Endothelial cell of umbilical vein (primary cell): ENCODE results near the gene LRG1. TPM values are rescaled to one million over a fixed set of nuclear protein-coding genes. Genes with fewer than 3 reads are reported as not detected.

Experiments
- BruUV-seq: library from RNA; stranded (reverse); fragments of 400-500 nt; replicated peaks from 2 replicates; lab custom pipeline; 2021; lab: Mats Ljungman, UMichigan
- CTCF ChIA-PET: fragments of 300-600, 350-600 bp; sonication (Branson Sonifier 250); formaldehyde crosslinking; loops from one replicate; lab custom pipeline; 2021; ENCODE audit warnings: antibody characterized with exemption, inconsistent platforms; lab: Charles Lee
- POLR2A ChIA-PET: fragments of 300-600, 350-600 bp; sonication (Branson Sonifier 250); formaldehyde crosslinking; loops from one replicate; lab custom pipeline; 2021; ENCODE audit warnings: antibody characterized with exemption, inconsistent platforms; lab: Charles Lee
- DNase-seq: peaks from one replicate; pipeline ENCODE4 v3.0.0-alpha.2; 2011; ENCODE audit warnings: low read depth, low spot score
- FAIRE-seq: peaks from 2 replicates; lab custom pipeline; 2011; peaks lifted over from hg19 to GRCh38; lab: Jason Lieb, UNC
- H2AFZ ChIP-seq: 2 replicates; pipeline ENCODE4 v1.6.0; 2012; ENCODE audit warnings: low read depth, low read length, control low read depth, inconsistent platforms
- H3K27ac ChIP-seq: 2 replicates; pipeline ENCODE4 v1.5.1; 2011; ENCODE audit warnings: low read depth, mild to moderate bottlenecking, control low read depth, low read length, moderate library complexity; ENCODE audit not compliant: insufficient read depth
- H3K27me3 ChIP-seq, 2 experiments: 2 replicates each; pipeline versions ENCODE4 v1.6.0 to v1.6.1; 2011; ENCODE audit warnings: low read length in 2 of 2, mixed read lengths in 1 of 2; ENCODE audit not compliant: control insufficient read depth in 2 of 2, insufficient read depth in 2 of 2
- H3K36me3 ChIP-seq, 2 experiments: 2 replicates in 1 of 2; 3 replicates in 1 of 2; pipeline ENCODE4 v1.5.1; 2011; ENCODE audit warnings: low read length in 2 of 2, mild to moderate bottlenecking in 1 of 2, moderate library complexity in 1 of 2; ENCODE audit not compliant: control insufficient read depth in 2 of 2, insufficient read depth in 2 of 2; ENCODE audit errors: extremely low read depth in 1 of 2
- H3K4me1 ChIP-seq: 3 replicates; pipeline ENCODE4 v1.5.1; 2011; ENCODE audit warnings: mild to moderate bottlenecking, low read length; ENCODE audit not compliant: control insufficient read depth, insufficient read depth; ENCODE audit errors: extremely low read depth
- H3K4me2 ChIP-seq: 2 replicates; pipeline ENCODE4 v1.6.1; 2011; ENCODE audit warnings: low read length, control low read depth, mixed read lengths; ENCODE audit not compliant: insufficient read depth
- H3K4me3 ChIP-seq, 3 experiments: fragments of 200-600 bp in 1 of 3; sonication (generic), shearing (Covaris generic) in 1 of 3; replicated peaks in 1 of 3; 2 replicates each; pipeline ENCODE4 v1.5.1; 2011 to 2016; ENCODE audit warnings: control low read depth in 3 of 3, low read length in 3 of 3, mild to moderate bottlenecking in 2 of 3, inconsistent platforms in 1 of 3, low read depth in 1 of 3, moderate library complexity in 1 of 3; ENCODE audit not compliant: insufficient read depth in 1 of 3
- H3K79me2 ChIP-seq: 2 replicates; pipeline ENCODE4 v1.6.0; 2012; ENCODE audit warnings: low read length, inconsistent platforms; ENCODE audit not compliant: control insufficient read depth, insufficient read depth
- H3K9ac ChIP-seq: replicated peaks from 2 replicates; pipeline ENCODE3; 2011; ENCODE audit warnings: low read length, control low read depth; ENCODE audit not compliant: insufficient read depth; ENCODE audit errors: extremely low read depth
- H3K9me1 ChIP-seq: replicated peaks from 3 replicates; pipeline ENCODE4 v1.6.0; 2011; ENCODE audit warnings: mild to moderate bottlenecking, low read length; ENCODE audit not compliant: control insufficient read depth, insufficient read depth; ENCODE audit errors: extremely low read depth
- H3K9me3 ChIP-seq: replicated peaks from 2 replicates; pipeline ENCODE4 v1.5.1; 2012; ENCODE audit warnings: low read length, inconsistent platforms; ENCODE audit not compliant: control insufficient read depth, insufficient read depth
- H4K20me1 ChIP-seq: replicated peaks from 2 replicates; pipeline ENCODE3; 2011; ENCODE audit warnings: mild to moderate bottlenecking, low read length; ENCODE audit not compliant: control insufficient read depth, insufficient read depth; ENCODE audit errors: extremely low read depth
- CTCF ChIP-seq, 2 donors: IDR thresholded peaks; 1 replicate in 1 of 2; 2 replicates in 1 of 2; pipeline ENCODE4 v1.5.1; 2011; ENCODE audit warnings: low read length in 2 of 2, mild to moderate bottlenecking in 2 of 2, moderate library complexity in 2 of 2, control low read depth in 1 of 2, inconsistent platforms in 1 of 2, low read depth in 1 of 2; ENCODE audit not compliant: insufficient read depth in 1 of 2; ENCODE audit errors: extremely low read depth in 1 of 2
- POLR2AphosphoS5 ChIP-seq: IDR thresholded peaks from 2 replicates; pipeline ENCODE4 v1.6.1; 2012; ENCODE audit warnings: low read depth, mild to moderate bottlenecking, control low read depth, low read length, moderate library complexity; ENCODE audit not compliant: insufficient read depth
- dilution Hi-C: fragments of 300-500 bp; cut with MboI; formaldehyde crosslinking; loops from one replicate; pipeline ENCODE4 v1.15.0; 2019; ENCODE audit warnings: low sequenced_read_pairs; ENCODE audit not compliant: extremely low pct_ligation_motif_present
- intact Hi-C: fragments of 100-400 bp; cut with micrococcal nuclease; formaldehyde crosslinking; loops from one replicate; pipeline ENCODE4 v1.10.0; 2022
- polyA plus RNA-seq, 4 experiments: library from polyadenylated mRNA; depleted of rRNA in 3 of 4; stranded (reverse) in 3 of 4; unstranded in 1 of 4; fragments of >200 nt; gene quantifications; 2 replicates each; pipeline versions ENCODE4 v1.2.1 to v1.2.3, GENCODE V29; 2011 to 2012; ENCODE audit warnings: missing spikeins in 1 of 4
- total RNA-seq: library from RNA; stranded (reverse); gene quantifications from 2 replicates; pipeline ENCODE4 v1.2.3, GENCODE V29; 2021

Gene LRG1
- total and polyA plus RNA-seq, 2 donors (not counting 3 experiments of a cell fraction or from before 2014, with no cell fraction given) = 0.21 to 0.31 TPM

- no peak overlapping the region for H3K27ac ChIP-seq
- intact Hi-C loops = no loop called here
- TF ChIP-seq POLR2AphosphoS5 = no peak
- TF ChIP-seq CTCF (IDR thresholded peaks at IDR 0.05; ENCODE audit: extremely low read depth in 1 of 2, insufficient read depth in 1 of 2, low read depth in 1 of 2, low read length in 2 of 2) = peak; percentile 68 to 93
- H3K4me2 ChIP-seq = no peak overlapping the region
- FAIRE-seq = peak; percentile 74
- H3K9me1 ChIP-seq = no peaks in the 10 kb centered on the region
- no peaks in the 10 kb centered on the region for H3K9me3 ChIP-seq
- H3K4me1 ChIP-seq = no peaks in the 10 kb centered on the region
- no peaks in the 10 kb centered on the region for H3K36me3 ChIP-seq
- DNase-seq = peak; percentile 31
- POLR2A ChIA-PET = interaction anchor here (0.5 kb wide), 1 partner anchor 50 kb away, joined by 8 read pairs; no protein-coding TSS in a partner anchor
- no peaks in the 10 kb centered on the region for H4K20me1 ChIP-seq
- H2AFZ ChIP-seq = no peak overlapping the region
- H3K79me2 ChIP-seq = no peaks in the 10 kb centered on the region
- BruUV-seq = no TSS peak
- no peak overlapping the region for H3K4me3 ChIP-seq
- no peaks in the 10 kb centered on the region for H3K27me3 ChIP-seq
- no peak overlapping the region for H3K9ac ChIP-seq
- CTCF ChIA-PET = interaction anchor here (0.5 to 4.8 kb wide), 49 partner anchors 8 to 290 kb away, joined by 3 to 98 read pairs (median 4); partner anchors contain the start of genes HDGFL2, LRG1, PLIN4 and PLIN5
- dilution Hi-C loops = no loop called here
Observed at GRCh38 chr19:4524808-4525562, 14.9 kb downstream of the LRG1 start.
